Panc1 (cell line): ENCODE measurements around the gene HSPD1. TPM values are rescaled to one million over a fixed set of nuclear protein-coding genes. Genes with fewer than 3 reads are reported as not detected.

Experiments used
- ATAC-seq: fragments of 200-7000 bp; cut with Tn5 transposase; 2 replicates; pipeline ENCODE4 v1.9.1; 2020; ENCODE audit warnings: mild to moderate bottlenecking, moderate library complexity
- BruUV-seq: library from RNA; stranded (reverse); fragments of 400-500 nt; replicated peaks from 2 replicates; lab custom pipeline; 2021; lab: Mats Ljungman, UMichigan
- CTCF ChIA-PET: fragments of 300-600 bp; sonication (Branson Sonifier 250); formaldehyde crosslinking; loops from one replicate; lab custom pipeline; 2022; ENCODE audit warnings: antibody characterized with exemption; lab: Charles Lee
- POLR2A ChIA-PET: fragments of 300-600 bp; sonication (Branson Sonifier 250); formaldehyde crosslinking; loops from one replicate; lab custom pipeline; 2022; ENCODE audit warnings: antibody characterized with exemption; lab: Charles Lee
- DNase-seq: peaks from one replicate; pipeline ENCODE4 v3.0.0-alpha.2; 2010; ENCODE audit warnings: low read depth, low spot score
- H3K27ac ChIP-seq: 2 replicates; pipeline ENCODE4 v1.5.1; 2011; ENCODE audit warnings: mild to moderate bottlenecking, low read length, inconsistent platforms
- H3K27me3 ChIP-seq: fragments of 200-500 bp; sonication (Bioruptor generic); 2 replicates; pipeline ENCODE4 v1.6.0; 2014; ENCODE audit warnings: low read length, inconsistent platforms; ENCODE audit not compliant: control insufficient read depth, insufficient read depth
- H3K36me3 ChIP-seq: fragments of 200-500 bp; sonication (Bioruptor generic); 2 replicates; pipeline ENCODE4 v1.5.1; 2014; ENCODE audit warnings: inconsistent platforms, mild to moderate bottlenecking, low read length, moderate library complexity; ENCODE audit not compliant: control insufficient read depth, insufficient read depth
- H3K4me1 ChIP-seq: 2 replicates; pipeline ENCODE4 v1.5.1; 2011; ENCODE audit warnings: inconsistent platforms, mild to moderate bottlenecking, low read length, moderate library complexity; ENCODE audit not compliant: control insufficient read depth, insufficient read depth
- H3K4me3 ChIP-seq, 2 experiments: 2 replicates each; pipeline ENCODE4 v1.5.1; 2011 to 2012; ENCODE audit warnings: low read depth in 2 of 2, low read length in 2 of 2, mild to moderate bottlenecking in 2 of 2, inconsistent platforms in 1 of 2, moderate library complexity in 1 of 2
- H3K9me3 ChIP-seq: fragments of 200-500 bp; sonication (Bioruptor generic); 2 replicates; pipeline ENCODE4 v1.5.1; 2014; ENCODE audit warnings: low read depth, mild to moderate bottlenecking, inconsistent platforms, low read length, moderate library complexity; ENCODE audit not compliant: control insufficient read depth, insufficient read depth
- CTCF ChIP-seq: fragments of 450-650 bp; IDR thresholded peaks from 2 replicates; pipeline ENCODE4 v1.5.1; 2017; ENCODE audit warnings: mild to moderate bottlenecking
- POLR2AphosphoS5 ChIP-seq: IDR thresholded peaks from 2 replicates; pipeline ENCODE4 v1.6.1; 2012; ENCODE audit warnings: mild to moderate bottlenecking, low read depth, low read length, moderate library complexity
- REST ChIP-seq, 2 experiments: IDR thresholded peaks; 2 replicates each; pipeline ENCODE4 v1.6.1; 2011 to 2012; ENCODE audit warnings: low read depth in 2 of 2, control low read depth in 1 of 2, low read length in 1 of 2, mild to moderate bottlenecking in 1 of 2, moderate library complexity in 1 of 2; ENCODE audit not compliant: insufficient read depth in 1 of 2
- SIN3A ChIP-seq: IDR thresholded peaks from 2 replicates; pipeline ENCODE4 v1.6.1; 2012; ENCODE audit warnings: low read depth, mild to moderate bottlenecking, low read length, moderate library complexity, borderline replicate concordance; ENCODE audit not compliant: insufficient read depth
- TCF7L2 ChIP-seq: IDR thresholded peaks from 2 replicates; pipeline ENCODE4 v1.6.1; 2011; ENCODE audit warnings: mild to moderate bottlenecking, low read depth, low read length, inconsistent platforms
- in situ Hi-C: cut with HindIII; loops from 2 replicates; pipeline ENCODE4 v1.10.0; 2016; ENCODE audit warnings: low sequenced_read_pairs, low pct_unique_long_range_greater_than_20kb
- intact Hi-C: fragments of 100-400 bp; cut with micrococcal nuclease; formaldehyde crosslinking; loops from one replicate; pipeline ENCODE4 v1.10.0; 2022; ENCODE audit not compliant: unreplicated experiment
- total RNA-seq: library from RNA; stranded (reverse); gene quantifications from one replicate; pipeline ENCODE4 v1.2.1, GENCODE V29; 2021; ENCODE audit not compliant: unreplicated experiment

HSPD1 gene
- total RNA-seq, 1 experiment from 2014 or later, result 553 TPM

GRCh38 chr2:197453914-197454398 lies 45.7 kb downstream of the HSPD1 start:
- no TSS peak for BruUV-seq
- in situ Hi-C loops (no loop called here), intact Hi-C loops (loop anchor here (1.0 kb wide), 1 partner anchor 18 kb away; no protein-coding TSS in a partner anchor)
- Histone ChIP-seq H3K27ac (peak overlapping the region; percentile 88), H3K27me3 (no peaks in the 10 kb centered on the region), H3K4me1 (peaks cover 6% of the 10 kb centered on the region), H3K9me3 (no peaks in the 10 kb centered on the region), H3K4me3 (peak overlapping the region; percentile 77 to 85), H3K36me3 (no peaks in the 10 kb centered on the region; the same call in 1 of the 2 replicates)
- POLR2A ChIA-PET, result no interaction called here
- peak; percentile 62 for ATAC-seq
- TF ChIP-seq REST (IDR thresholded peaks at IDR 0.05; ENCODE audit: insufficient read depth in 1 of 2, low read depth in 2 of 2, low read length in 1 of 2), result no peak
- no peak for TF ChIP-seq CTCF
- TF ChIP-seq TCF7L2, result no peak
- 0 out of 2 replicates have a peak, but pooled peaks have one; percentile 32 for TF ChIP-seq SIN3A
- no peak for TF ChIP-seq POLR2AphosphoS5
- CTCF ChIA-PET, result no interaction called here
- peak; percentile 32 for DNase-seq

GRCh38 chr2:197453123-197453913 lies 46.3 kb downstream of the HSPD1 start, which contains the start of gene COQ10B:
Gene COQ10B, plus strand, starts transcription at chr2:197453552. Its CDS starts 9 bp downstream, at chr2:197453561.
- Histone ChIP-seq H3K4me3 (peak within 1 kb of the TSS; percentile 77 to 85), H3K27ac (peak within 1 kb of the TSS; percentile 96), H3K36me3 (no peaks in the 10 kb centered on the region; the same call in 1 of the 2 replicates), H3K27me3 (no peaks in the 10 kb centered on the region), H3K4me1 (peaks cover 6% of the 10 kb centered on the region), H3K9me3 (no peaks in the 10 kb centered on the region)
- CTCF ChIA-PET, result no interaction called here
- in situ Hi-C loops (no loop called here), intact Hi-C loops (no loop called here)
- ATAC-seq (peak; percentile 97), DNase-seq (peak; percentile 97)
- peak; percentile 85 for TF ChIP-seq POLR2AphosphoS5
- peak; percentile 84; the same call in 1 of the 2 replicates for TF ChIP-seq SIN3A
- TF ChIP-seq CTCF, result no peak
- TF ChIP-seq REST (IDR thresholded peaks at IDR 0.05; ENCODE audit: insufficient read depth in 1 of 2, low read depth in 2 of 2, low read length in 1 of 2), result no peak
- peak; percentile 16; the same call in 1 of the 2 replicates for TF ChIP-seq TCF7L2
- POLR2A ChIA-PET, result interaction anchor here (0.6 to 2.7 kb wide), 4 partner anchors 9 to 46 kb away, joined by 3 to 15 read pairs (median 8); partner anchors contain the start of genes HSPD1 and SF3B1
- no TSS peak for BruUV-seq
